Measurements from ENCODE around the gene PTPRC.

DNA sequence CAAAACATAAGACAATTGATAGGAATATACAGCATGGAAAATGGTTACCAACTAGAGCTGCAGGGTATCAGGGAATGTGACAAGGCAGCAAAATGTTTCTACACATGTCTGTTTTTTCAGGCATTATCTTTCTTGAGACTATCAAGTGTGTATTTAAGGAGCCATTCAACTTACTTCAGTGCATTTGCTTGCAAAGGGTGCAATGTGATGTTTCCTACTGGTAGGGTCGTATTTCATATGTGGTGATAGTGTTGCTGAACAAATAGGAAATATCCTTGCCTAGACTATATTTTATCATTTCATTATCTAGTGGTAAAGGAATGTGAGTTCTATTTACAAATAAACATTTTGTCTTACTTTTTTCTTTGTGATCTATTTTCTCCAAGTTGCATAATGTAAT, 42.4 kb downstream of the PTPRC start:
- no peak for TF ChIP-seq ZNF274 (IDR thresholded peaks at IDR 0.05; ENCODE audit: low read depth, low read length)
- TF ChIP-seq SUZ12 (IDR thresholded peaks at IDR 0.05; ENCODE audit: extremely low read depth, insufficient read depth, insufficient read length): no peak
